PC-9 (cell line): ENCODE data around the gene FAM8A1. TPM values are rescaled to one million over a fixed set of nuclear protein-coding genes. Genes with fewer than 3 reads are reported as not detected.

Experiments
- BruUV-seq: library from RNA; stranded (reverse); fragments of 400-500 nt; replicated peaks from 2 replicates; lab custom pipeline; 2021; lab: Mats Ljungman, UMichigan
- CTCF ChIA-PET: fragments of 300-600 bp; sonication (Branson Sonifier 250); formaldehyde crosslinking; loops from one replicate; lab custom pipeline; 2022; ENCODE audit warnings: antibody characterized with exemption; lab: Charles Lee
- POLR2A ChIA-PET: fragments of 300-600 bp; sonication (Branson Sonifier 250); formaldehyde crosslinking; loops from one replicate; lab custom pipeline; 2022; ENCODE audit warnings: antibody characterized with exemption; ENCODE audit not compliant: unreplicated experiment; lab: Charles Lee
- DNase-seq, 2 experiments: peaks; one replicate each; pipeline versions ENCODE4 v3.0.0 to v3.0.0-alpha.2; 2015 to 2022; ENCODE audit warnings: mixed read lengths in 1 of 2
- H2AFZ ChIP-seq: fragments of 200-600 bp; sonication (generic); 2 replicates; pipeline ENCODE4 v1.8.1; 2017; ENCODE audit warnings: antibody characterized with exemption
- H3F3A ChIP-seq: fragments of 200-600 bp; sonication (generic); 2 replicates; pipeline ENCODE4 v1.8.1; 2017; ENCODE audit warnings: antibody characterized with exemption, mild to moderate bottlenecking, low read depth; ENCODE audit not compliant: insufficient read depth
- H3K27ac ChIP-seq: fragments of 200-600 bp; sonication (generic); 2 replicates; pipeline ENCODE4 v1.6.1; 2016; ENCODE audit warnings: mixed run types
- H3K27me3 ChIP-seq: fragments of 200-600 bp; sonication (generic); 2 replicates; pipeline ENCODE4 v1.6.1; 2016; ENCODE audit warnings: low read depth, mixed run types; ENCODE audit not compliant: insufficient read depth
- H3K36me3 ChIP-seq: fragments of 200-600 bp; sonication (generic); 2 replicates; pipeline ENCODE4 v1.6.1; 2016; ENCODE audit warnings: low read depth, mixed run types
- H3K4me1 ChIP-seq: fragments of 200-600 bp; sonication (generic); replicated peaks from 2 replicates; pipeline ENCODE4 v1.6.1; 2016; ENCODE audit warnings: mixed run types; ENCODE audit not compliant: insufficient read depth
- H3K4me2 ChIP-seq: fragments of 200-600 bp; sonication (generic); 2 replicates; pipeline ENCODE4 v1.6.1; 2017; ENCODE audit warnings: mixed run types
- H3K4me3 ChIP-seq: fragments of 200-600 bp; sonication (generic); 2 replicates; pipeline ENCODE4 v1.6.1; 2016; ENCODE audit warnings: mixed run types
- H3K79me2 ChIP-seq: fragments of 200-600 bp; sonication (generic); 2 replicates; pipeline ENCODE4 v1.6.1; 2017; ENCODE audit warnings: low read depth, mixed run types
- H3K9me2 ChIP-seq: fragments of 200-600 bp; sonication (generic); 2 replicates; pipeline ENCODE4 v1.8.1; 2017; ENCODE audit warnings: mild to moderate bottlenecking; ENCODE audit not compliant: insufficient read depth
- H3K9me3 ChIP-seq: fragments of 200-600 bp; sonication (generic); 2 replicates; pipeline ENCODE4 v1.8.1; 2016; ENCODE audit warnings: low read depth; ENCODE audit not compliant: insufficient read depth
- H4K20me1 ChIP-seq: fragments of 200-600 bp; sonication (generic); 2 replicates; pipeline ENCODE4 v1.8.1; 2017; ENCODE audit not compliant: insufficient read depth
- CTCF ChIP-seq: fragments of 200-600 bp; sonication (generic); conservative IDR thresholded peaks from 2 replicates; pipeline ENCODE4 v1.6.1; 2017; ENCODE audit warnings: mixed run types, antibody characterized with exemption, mild to moderate bottlenecking, moderate library complexity
- EZH2 ChIP-seq: fragments of 200-600 bp; sonication (generic); IDR thresholded peaks from 2 replicates; pipeline ENCODE4 v1.8.0; 2017; ENCODE audit warnings: antibody characterized with exemption, low read depth
- intact Hi-C: fragments of 100-400 bp; cut with micrococcal nuclease; formaldehyde crosslinking; loops from one replicate; pipeline ENCODE4 v1.10.0; 2022; ENCODE audit not compliant: unreplicated experiment
- total RNA-seq: library from RNA; stranded (reverse); gene quantifications from 2 replicates; pipeline ENCODE4 v1.2.3, GENCODE V29; 2021

Gene FAM8A1
- total RNA-seq, 1 experiment from 2014 or later, result 11.9 TPM

- no peak overlapping the region for H3K4me3 ChIP-seq
- H2AFZ ChIP-seq, result no peak overlapping the region
- CTCF ChIA-PET, result no interaction called here
- intact Hi-C loops, result loop anchor here (5.0 to 10.0 kb wide), 4 partner anchors 173 to 914 kb away; partner anchors contain the start of genes KDM1B, NHLRC1 and TPMT
- DNase-seq, result no peak
- no peaks in the 10 kb centered on the region for H3K79me2 ChIP-seq
- no peaks in the 10 kb centered on the region for H4K20me1 ChIP-seq
- H3K36me3 ChIP-seq, result no peaks in the 10 kb centered on the region
- H3K4me2 ChIP-seq, result no peak overlapping the region
- no TSS peak for BruUV-seq
- H3F3A ChIP-seq, result peaks cover 11% of the 10 kb centered on the region; the same call in 1 of the 2 replicates
- POLR2A ChIA-PET, result no interaction called here
- no peak overlapping the region for H3K27ac ChIP-seq
- TF ChIP-seq EZH2 (no peak), CTCF (no peak)
- H3K27me3 ChIP-seq, result no peaks in the 10 kb centered on the region
- H3K9me2 ChIP-seq, result no peaks in the 10 kb centered on the region
- no peaks in the 10 kb centered on the region for H3K9me3 ChIP-seq
- H3K4me1 ChIP-seq, result peaks cover 11% of the 10 kb centered on the region
Measured at GRCh38 chr6:17588011-17588410, 12.1 kb upstream of the FAM8A1 start.

GRCh38 chr6:17589406-17590096, 10.6 kb upstream of the FAM8A1 start:
- H3F3A ChIP-seq, result peaks cover 10% of the 10 kb centered on the region; the same call in 1 of the 2 replicates
- H3K4me1 ChIP-seq, result peaks cover 11% of the 10 kb centered on the region
- no peak for TF ChIP-seq EZH2
- no peak; the same call in 1 of the 2 replicates for TF ChIP-seq CTCF
- no peak overlapping the region for H2AFZ ChIP-seq
- ChIA-PET CTCF (interaction anchor here (1.0 to 1.1 kb wide), 3 partner anchors 11 to 214 kb away, joined by 3 to 21 read pairs (median 3); partner anchors contain the start of gene FAM8A1), POLR2A (interaction anchor here (0.5 to 1.0 kb wide), 6 partner anchors 10 to 675 kb away, joined by 3 to 11 read pairs (median 4); partner anchors contain the start of genes DEK and FAM8A1)
- DNase-seq, result peak; percentile 73 to 94
- no peaks in the 10 kb centered on the region for H3K27me3 ChIP-seq
- intact Hi-C loops, result loop anchor here (1.0 to 10.0 kb wide), 5 partner anchors 175 to 913 kb away; partner anchors contain the start of genes KDM1B, NHLRC1 and TPMT
- no peaks in the 10 kb centered on the region for H3K79me2 ChIP-seq
- BruUV-seq, result no TSS peak
- H3K4me2 ChIP-seq, result peak overlapping the region; percentile 23
- H3K36me3 ChIP-seq, result no peaks in the 10 kb centered on the region
- H3K4me3 ChIP-seq, result no peak overlapping the region
- H3K27ac ChIP-seq, result peak overlapping the region; percentile 24; the same call in 1 of the 2 replicates
- no peaks in the 10 kb centered on the region for H4K20me1 ChIP-seq
- no peaks in the 10 kb centered on the region for H3K9me2 ChIP-seq
- no peaks in the 10 kb centered on the region for H3K9me3 ChIP-seq

- BruUV-seq, result no TSS peak
- Histone ChIP-seq H4K20me1 (no peaks in the 10 kb centered on the region), H3K4me3 (no peak overlapping the region), H3K27ac (no peak overlapping the region), H3K4me2 (no peak overlapping the region), H3K79me2 (no peaks in the 10 kb centered on the region), H3K9me3 (no peaks in the 10 kb centered on the region), H2AFZ (no peak overlapping the region; the same call in 1 of the 2 replicates), H3F3A (peaks cover 5% of the 10 kb centered on the region; the same call in 1 of the 2 replicates), H3K9me2 (no peaks in the 10 kb centered on the region), H3K36me3 (no peaks in the 10 kb centered on the region), H3K4me1 (peaks cover 11% of the 10 kb centered on the region), H3K27me3 (no peaks in the 10 kb centered on the region)
- DNase-seq, result no peak
- CTCF ChIA-PET, result no interaction called here
- POLR2A ChIA-PET, result no interaction called here
- TF ChIP-seq CTCF (no peak), EZH2 (no peak)
- intact Hi-C loops, result no loop called here
Measured at GRCh38 chr6:17591287-17591686, 8.8 kb upstream of the FAM8A1 start.
